C1 segment of cervical spinal cord (tissue), 14 donors: ENCODE results near the gene CSHL1.
"Not testable (repeated sequence)": the region's sequence is repeated elsewhere in the genome, so short reads cannot be mapped to it uniquely, and the experiment has no call there.

Source experiments
- DNase-seq, 14 donors: peaks; one replicate each; lab custom pipeline; 2025; lab: John Stamatoyannopoulos, UW

Gene CSHL1

DNA sequence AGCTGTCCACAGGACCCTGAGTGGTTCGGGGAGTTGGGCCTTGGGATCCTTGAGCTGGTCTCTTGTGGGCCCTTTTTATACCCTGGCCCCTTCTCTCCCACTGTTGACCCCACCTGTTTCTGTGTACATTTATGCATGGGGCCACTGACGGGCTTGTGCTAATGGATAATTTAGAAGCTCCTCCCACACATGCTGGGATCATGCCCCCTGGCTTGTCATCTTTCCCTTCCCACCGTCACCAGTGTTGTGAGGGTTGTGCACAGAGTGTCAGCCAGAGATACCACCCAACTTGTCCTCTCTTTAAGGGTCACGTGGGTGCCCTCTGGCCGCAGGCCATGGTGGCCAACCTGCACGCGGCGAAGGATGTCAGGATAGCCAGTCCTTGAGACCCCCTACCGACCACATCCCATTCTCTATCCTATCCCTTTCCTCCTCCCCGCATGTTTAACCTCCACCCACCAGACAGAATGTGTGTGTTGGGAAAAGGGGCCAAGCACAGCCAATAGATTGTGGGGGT, 7.8 kb upstream of the CSHL1 start, which contains the start of gene GH1:
GH1 (minus strand) TSS at position 51 of the 517 bp plus-strand sequence. CDS start 63 bp downstream, outside the sequence.
- DNase-seq: not testable (repeated sequence)

DNA sequence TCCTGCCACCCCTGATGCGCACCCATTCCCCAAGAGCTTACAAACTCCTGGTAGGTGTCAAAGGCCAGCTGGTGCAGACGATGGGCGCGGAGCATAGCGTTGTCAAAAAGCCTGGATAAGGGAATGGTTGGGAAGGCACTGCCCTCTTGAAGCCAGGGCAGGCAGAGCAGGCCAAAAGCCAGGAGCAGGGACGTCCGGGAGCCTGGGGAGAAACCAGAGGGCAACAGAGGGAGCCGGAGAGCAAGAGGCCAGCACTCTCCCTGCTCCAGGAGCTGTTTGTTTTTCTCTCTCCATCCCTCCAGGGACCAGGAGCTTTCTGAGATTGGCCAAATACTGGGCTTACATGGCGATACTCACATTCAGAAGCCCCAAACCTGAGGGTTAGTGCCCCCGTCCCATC, 7.2 kb upstream of the CSHL1 start:
- DNase-seq: no peak

GRCh38 chr17:63917646-63918045, 6.6 kb upstream of the CSHL1 start:
- no peak for DNase-seq

DNA sequence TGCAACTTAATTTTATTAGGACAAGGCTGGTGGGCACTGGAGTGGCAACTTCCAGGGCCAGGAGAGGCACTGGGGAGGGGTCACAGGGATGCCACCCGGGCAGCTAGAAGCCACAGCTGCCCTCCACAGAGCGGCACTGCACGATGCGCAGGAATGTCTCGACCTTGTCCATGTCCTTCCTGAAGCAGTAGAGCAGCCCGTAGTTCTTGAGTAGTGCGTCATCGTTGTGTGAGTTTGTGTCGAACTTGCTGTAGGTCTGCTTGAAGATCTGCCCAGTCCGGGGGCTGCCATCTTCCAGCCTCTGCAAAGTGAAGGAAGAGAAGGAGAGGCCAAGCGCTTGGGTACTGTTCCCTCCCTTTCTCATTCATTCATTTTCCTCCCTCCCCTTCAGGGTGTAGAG, 6.1 kb upstream of the CSHL1 start:
- not testable (repeated sequence) for DNase-seq

DNA sequence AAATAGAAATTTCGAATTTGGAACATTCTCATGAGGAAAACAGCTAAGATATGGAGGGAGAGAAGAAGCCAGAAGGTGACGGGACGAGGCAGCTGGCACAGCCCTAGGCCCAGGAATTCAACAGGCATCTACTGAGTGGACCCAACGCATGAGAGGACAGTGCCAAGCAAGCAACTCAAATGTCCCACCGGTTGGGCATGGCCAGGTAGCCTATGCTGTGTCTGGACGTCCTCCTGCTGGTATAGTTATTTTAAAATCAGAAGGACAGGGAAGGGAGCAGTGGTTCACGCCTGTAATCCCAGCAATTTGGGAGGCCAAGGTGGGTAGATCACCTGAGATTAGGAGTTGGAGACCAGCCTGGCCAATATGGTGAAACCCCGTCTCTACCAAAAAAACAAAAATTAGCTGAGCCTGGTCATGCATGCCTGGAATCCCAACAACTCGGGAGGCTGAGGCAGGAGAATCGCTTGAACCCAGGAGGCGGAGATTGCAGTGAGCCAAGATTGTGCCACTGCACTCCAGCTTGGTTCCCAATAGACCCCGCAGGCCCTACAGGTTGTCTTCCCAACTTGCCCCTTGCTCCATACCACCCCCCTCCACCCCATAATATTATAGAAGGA, 5.6 kb upstream of the CSHL1 start:
- no peak for DNase-seq

- not testable (repeated sequence) for DNase-seq
These were observed 4.7 kb upstream of the CSHL1 start for GRCh38 chr17:63915753-63916152.

GRCh38 chr17:63914471-63914870, 3.4 kb upstream of the CSHL1 start:
- DNase-seq: no peak

DNA sequence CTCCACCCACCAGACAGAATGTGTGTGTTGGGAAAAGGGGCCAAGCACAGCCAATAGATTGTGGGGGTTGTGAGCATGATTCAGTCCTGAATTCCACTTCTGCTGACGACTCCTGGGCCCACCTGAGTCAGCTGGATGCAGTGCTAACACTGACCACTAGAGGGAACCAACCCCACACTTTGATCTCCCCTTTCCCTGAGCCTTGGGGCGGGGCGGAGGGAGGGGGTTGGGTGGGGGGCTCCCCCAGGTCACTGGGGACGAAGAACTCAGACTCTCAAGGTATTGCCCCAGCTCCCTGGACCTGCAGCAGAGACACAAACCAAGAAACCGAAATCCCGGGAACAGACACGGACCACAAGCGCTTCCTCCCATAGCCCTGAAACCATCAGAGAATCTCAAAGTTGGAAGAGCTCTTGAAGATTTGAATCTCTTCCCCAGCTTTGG, 621 bp upstream of the CSHL1 start:
- DNase-seq: peak in 3 of 14 donors; percentile 1 to 13 (median 5)

DNA sequence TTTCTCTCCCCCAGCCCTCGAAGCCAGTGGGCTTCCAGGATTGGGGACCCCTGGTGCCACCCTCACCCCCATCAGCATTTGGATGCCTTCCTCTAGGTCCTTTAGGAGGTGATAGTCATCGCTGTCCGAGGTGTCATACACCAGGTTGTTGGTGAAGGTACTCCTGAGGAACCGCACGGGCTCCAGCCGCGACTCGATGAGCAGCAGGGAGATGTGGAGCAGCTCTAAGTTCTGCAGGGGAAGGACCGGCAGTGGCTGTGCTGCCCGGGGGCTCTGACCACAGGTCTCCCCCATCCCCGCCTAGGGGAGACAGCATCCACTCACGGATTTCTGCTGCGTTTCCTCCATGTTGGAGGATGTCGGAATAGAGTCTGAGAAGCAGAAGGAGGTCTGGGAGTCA, 962 bp downstream of the CSHL1 start:
- DNase-seq: no peak

DNA sequence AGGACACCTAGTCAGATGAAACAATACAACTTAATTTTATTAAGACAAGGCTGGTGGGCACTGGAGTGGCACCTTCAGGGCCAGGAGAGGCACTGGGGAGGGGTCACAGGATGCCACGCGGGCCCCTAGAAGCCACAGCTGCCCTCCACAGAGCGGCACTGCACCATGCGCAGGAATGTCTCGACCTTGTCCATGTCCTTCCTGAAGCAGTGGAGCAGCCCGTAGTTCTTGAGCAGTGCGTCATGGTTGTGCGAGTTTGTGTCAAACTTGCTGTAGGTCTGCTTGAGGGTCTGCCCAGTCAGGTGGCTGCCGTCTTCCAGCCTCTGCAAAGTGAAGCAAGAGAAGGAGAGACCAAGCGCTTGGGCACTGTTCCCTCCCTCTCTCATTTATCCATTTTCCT, 1.5 kb downstream of the CSHL1 start:
- DNase-seq: not testable (repeated sequence)

GRCh38 chr17:63907161-63907778, 3.8 kb downstream of the CSHL1 start:
- not testable (repeated sequence) for DNase-seq

DNA sequence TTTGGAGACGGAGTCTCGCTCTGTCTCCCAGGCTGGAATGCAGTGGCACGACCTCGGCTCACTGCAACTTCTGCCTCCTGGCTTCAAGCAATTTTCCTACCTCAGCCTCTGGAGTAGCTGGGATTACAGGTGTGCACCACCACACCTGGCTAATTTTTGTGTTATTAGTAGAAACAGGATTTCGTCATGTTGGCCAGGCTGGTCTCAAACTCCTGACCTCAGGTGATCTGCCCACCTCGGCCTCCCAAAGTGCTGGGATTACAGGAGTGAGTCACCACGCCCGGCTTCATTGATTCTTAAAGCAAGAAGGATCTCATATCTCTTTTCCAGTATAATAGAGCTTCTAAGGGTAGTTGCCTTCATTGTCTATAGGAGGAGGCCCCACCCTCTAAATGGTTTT, 6.3 kb downstream of the CSHL1 start:
- DNase-seq: not testable (repeated sequence)

DNA sequence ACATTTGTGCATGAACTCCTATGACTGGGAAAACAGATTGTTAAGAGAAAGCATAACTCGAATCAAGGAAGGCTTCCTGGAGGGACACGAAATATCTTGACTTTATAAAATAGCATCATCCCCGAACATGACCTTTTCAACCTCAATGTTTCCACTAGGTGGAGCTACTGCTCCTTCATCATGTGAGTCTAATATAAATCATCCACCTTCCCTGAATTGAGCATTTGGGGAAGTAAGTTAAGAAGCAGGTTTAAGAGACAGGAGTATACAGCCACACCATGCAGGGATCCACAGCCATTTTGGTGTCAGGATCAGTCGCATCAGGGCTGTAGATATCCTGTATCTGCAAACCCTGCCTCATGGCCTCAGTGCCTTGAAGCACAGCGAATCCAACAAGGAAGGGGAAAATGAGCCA, 7.3 kb downstream of the CSHL1 start:
- not testable (repeated sequence) for DNase-seq

DNA sequence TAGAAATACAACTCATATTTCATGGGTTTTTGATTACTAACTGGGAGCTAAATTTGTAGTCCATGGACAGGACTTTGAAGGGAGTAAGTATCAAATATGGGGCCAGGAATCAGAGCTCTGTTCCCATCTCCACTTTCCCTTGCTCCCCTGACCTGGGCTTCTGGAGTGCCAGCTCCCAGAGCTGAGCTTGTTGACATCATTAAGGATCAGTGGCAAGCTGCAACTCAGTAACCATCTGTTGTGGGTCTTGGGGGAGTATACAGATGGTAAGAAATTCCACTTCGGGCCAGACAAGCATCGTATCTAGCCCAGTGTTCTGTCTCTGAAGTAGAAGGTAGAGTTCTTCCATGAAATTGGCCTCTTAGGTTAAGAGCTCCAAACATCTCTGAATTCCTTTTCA, 9.1 kb downstream of the CSHL1 start:
- not testable (repeated sequence) for DNase-seq

GRCh38 chr17:63898899-63899798, 11.9 kb downstream of the CSHL1 start:
- not testable (repeated sequence) for DNase-seq

DNA sequence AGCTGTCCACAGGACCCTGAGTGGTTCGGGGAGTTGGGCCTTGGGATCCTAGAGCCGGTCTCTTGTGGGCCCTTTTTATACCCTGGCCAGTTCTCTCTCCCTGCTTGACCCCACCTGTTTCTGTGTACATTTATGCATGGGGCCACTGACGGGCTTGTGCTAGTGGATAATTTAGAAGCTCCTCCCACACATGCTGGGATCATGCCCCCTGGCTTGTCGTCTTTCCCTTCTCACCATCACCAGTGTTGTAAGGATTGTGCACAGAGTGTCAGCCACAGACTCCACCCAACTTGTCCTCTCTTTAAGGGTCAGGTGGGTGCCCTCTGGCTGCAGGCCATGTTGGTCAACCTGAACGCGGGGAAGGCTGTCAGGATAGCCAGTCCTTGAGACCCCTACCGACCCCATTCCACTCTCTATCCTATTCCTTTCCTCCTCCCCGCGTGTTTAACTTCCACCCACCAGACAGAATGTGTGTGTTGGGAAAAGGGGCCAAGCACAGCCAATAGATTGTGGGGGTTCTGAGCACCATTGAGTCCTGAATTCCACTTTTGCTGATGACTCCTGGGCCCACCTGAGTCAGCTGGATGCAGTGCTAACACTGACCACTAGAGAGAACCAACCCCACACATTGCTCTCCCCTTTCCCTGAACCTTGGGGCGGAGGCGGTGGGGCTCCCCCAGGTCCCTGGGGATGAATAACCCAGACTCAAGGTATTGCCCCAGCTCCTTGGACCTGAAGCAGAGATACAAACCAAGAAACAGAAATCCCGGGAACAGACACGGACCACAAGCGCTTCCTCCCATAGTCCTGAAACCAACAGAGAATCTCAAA, 14.3 kb downstream of the CSHL1 start, which contains the start of gene CSH1:
CSH1 (minus strand) TSS at position 51 of the 831 bp plus-strand sequence. CDS start 63 bp downstream, outside the sequence.
- DNase-seq: not testable (repeated sequence)

DNA sequence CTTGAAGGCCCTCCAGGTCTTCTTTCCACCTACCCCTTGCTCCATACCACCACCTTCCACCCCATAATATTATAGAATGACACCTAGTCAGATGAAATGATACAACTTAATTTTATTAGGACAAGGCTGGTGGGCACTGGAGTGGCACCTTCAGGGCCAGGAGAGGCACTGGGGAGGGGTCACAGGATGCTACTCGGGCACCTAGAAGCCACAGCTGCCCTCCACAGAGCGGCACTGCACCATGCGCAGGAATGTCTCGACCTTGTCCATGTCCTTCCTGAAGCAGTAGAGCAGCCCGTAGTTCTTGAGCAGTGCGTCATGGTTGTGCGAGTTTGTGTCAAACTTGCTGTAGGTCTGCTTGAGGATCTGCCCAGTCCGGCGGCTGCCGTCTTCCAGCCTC, 16.2 kb downstream of the CSHL1 start:
- DNase-seq: not testable (repeated sequence)

- DNase-seq: not testable (repeated sequence)
These were observed 17.0 kb downstream of the CSHL1 start for GRCh38 chr17:63894021-63894420.

GRCh38 chr17:63892316-63893037, 18.6 kb downstream of the CSHL1 start:
- not testable (repeated sequence) for DNase-seq
